Measurements from ENCODE around the gene LIN37. TPM values are rescaled to one million over a fixed set of nuclear protein-coding genes. Genes with fewer than 3 reads are reported as not detected.

The LIN37 gene
- total and polyA plus RNA-seq, 9 of the 15 experiments (the other 6 are each of a cell fraction or from before 2014, with no cell fraction given), result 1.2 to 12.5 (median 8.6) TPM

DNA sequence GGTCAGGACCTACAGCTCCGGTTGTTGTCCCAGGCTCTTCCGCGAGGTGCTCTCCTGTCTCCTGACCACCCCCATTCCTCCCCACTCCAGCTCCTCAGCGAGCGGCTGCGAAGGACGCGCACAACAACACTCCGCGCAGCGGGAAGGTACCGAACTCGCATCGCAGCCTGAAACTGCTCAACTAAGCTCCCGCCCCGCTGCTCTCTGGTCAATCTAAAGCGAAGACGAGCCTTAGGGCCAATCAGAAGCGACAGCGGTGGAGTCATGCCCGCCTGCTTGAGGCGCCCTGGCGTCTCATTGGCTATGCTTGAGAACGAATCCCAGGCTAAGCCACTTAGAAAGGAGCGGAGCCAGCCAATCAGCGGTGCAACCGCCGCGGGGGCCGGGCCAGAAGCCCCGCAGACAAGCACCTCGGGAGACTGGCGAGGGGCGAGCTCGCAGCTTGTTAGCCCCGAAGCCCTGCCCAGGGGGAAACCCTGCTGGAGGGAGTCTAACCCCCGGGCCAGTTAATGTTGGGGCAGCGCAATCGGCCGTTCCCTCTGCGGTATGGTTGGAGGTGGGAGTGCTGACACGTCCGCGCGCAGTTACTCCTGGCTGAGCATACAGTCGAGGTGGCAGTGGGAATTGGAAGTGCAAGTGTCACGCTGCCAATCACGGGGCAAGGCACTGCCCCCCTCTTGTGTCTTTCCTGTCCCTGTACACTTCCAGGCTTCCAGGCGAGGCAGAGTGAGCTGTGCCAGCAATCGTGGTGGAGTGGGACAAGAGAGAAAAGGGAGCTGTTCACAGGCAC lies 46.0 kb upstream of the LIN37 start (continued):
- TF ChIP-seq ATF7 (IDR thresholded peaks at IDR 0.05) (peak; percentile 74), ZC3H8 (IDR thresholded peaks at IDR 0.05) (no peak), MAZ (CRISPR knock-in tag; conservative IDR thresholded peaks at IDR 0.05 in 1 of 2, IDR thresholded peaks at IDR 0.05 in 1 of 2) (no peak; a peak in 1 of 4 replicates), SP2 (IDR thresholded peaks at IDR 0.05; ENCODE audit: extremely low read depth, low read depth, low read length, poor library complexity, severe bottlenecking) (peak; percentile 95), ZNF239 (CRISPR knock-in tag; IDR thresholded peaks at IDR 0.05) (no peak), YBX1 (IDR thresholded peaks at IDR 0.05) (no peak), ZNF766 (CRISPR knock-in tag; conservative IDR thresholded peaks at IDR 0.05) (no peak), CHD2 (IDR thresholded peaks at IDR 0.05; ENCODE audit: low read depth, low read length) (peak; percentile 92), JUN (IDR thresholded peaks at IDR 0.05; ENCODE audit: borderline replicate concordance, low read depth, low read length) (peak; percentile 55; the same call in 1 of the 2 replicates), JUN (CRISPR knock-in tag; IDR thresholded peaks at IDR 0.05; ENCODE audit: borderline replicate concordance) (no peak), MTA2 (IDR thresholded peaks at IDR 0.05; ENCODE audit: low read depth) (no peak), CBFA2T2 (conservative IDR thresholded peaks at IDR 0.05) (no peak), CREB1 (IDR thresholded peaks at IDR 0.05) (no peak), CREB1 (CRISPR knock-in tag; IDR thresholded peaks at IDR 0.05) (peak; percentile 39; the same call in 1 of the 2 replicates), CTBP1 (IDR thresholded peaks at IDR 0.05; ENCODE audit: borderline replicate concordance) (peak; percentile 74), MEIS2 (IDR thresholded peaks at IDR 0.05; ENCODE audit: partially characterized antibody) (no peak), SMARCE1 (IDR thresholded peaks at IDR 0.05) (no peak), ZNF780A (CRISPR knock-in tag; IDR thresholded peaks at IDR 0.05) (no peak), SMARCA4 (IDR thresholded peaks at IDR 0.05) (no peak), KDM2B (CRISPR knock-in tag; IDR thresholded peaks at IDR 0.05) (peak; percentile 86; the same call in 1 of the 2 replicates)
- TF ChIP-seq, protein P1, sequence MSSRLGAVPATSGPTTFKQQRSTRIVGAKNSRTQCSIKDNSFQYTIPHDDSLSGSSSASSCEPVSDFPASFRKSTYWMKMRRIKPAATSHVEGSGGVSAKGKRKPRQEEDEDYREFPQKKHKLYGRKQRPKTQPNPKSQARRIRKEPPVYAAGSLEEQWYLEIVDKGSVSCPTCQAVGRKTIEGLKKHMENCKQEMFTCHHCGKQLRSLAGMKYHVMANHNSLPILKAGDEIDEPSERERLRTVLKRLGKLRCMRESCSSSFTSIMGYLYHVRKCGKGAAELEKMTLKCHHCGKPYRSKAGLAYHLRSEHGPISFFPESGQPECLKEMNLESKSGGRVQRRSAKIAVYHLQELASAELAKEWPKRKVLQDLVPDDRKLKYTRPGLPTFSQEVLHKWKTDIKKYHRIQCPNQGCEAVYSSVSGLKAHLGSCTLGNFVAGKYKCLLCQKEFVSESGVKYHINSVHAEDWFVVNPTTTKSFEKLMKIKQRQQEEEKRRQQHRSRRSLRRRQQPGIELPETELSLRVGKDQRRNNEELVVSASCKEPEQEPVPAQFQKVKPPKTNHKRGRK (tag; IDR thresholded peaks at IDR 0.05), result no peak
- TF ChIP-seq, protein P2, sequence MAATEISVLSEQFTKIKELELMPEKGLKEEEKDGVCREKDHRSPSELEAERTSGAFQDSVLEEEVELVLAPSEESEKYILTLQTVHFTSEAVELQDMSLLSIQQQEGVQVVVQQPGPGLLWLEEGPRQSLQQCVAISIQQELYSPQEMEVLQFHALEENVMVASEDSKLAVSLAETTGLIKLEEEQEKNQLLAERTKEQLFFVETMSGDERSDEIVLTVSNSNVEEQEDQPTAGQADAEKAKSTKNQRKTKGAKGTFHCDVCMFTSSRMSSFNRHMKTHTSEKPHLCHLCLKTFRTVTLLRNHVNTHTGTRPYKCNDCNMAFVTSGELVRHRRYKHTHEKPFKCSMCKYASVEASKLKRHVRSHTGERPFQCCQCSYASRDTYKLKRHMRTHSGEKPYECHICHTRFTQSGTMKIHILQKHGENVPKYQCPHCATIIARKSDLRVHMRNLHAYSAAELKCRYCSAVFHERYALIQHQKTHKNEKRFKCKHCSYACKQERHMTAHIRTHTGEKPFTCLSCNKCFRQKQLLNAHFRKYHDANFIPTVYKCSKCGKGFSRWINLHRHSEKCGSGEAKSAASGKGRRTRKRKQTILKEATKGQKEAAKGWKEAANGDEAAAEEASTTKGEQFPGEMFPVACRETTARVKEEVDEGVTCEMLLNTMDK (IDR thresholded peaks at IDR 0.05; ENCODE audit: borderline replicate concordance, insufficient read depth, low read depth, low read length, poor library complexity, severe bottlenecking), result no peak
- TF ChIP-seq, protein P3, sequence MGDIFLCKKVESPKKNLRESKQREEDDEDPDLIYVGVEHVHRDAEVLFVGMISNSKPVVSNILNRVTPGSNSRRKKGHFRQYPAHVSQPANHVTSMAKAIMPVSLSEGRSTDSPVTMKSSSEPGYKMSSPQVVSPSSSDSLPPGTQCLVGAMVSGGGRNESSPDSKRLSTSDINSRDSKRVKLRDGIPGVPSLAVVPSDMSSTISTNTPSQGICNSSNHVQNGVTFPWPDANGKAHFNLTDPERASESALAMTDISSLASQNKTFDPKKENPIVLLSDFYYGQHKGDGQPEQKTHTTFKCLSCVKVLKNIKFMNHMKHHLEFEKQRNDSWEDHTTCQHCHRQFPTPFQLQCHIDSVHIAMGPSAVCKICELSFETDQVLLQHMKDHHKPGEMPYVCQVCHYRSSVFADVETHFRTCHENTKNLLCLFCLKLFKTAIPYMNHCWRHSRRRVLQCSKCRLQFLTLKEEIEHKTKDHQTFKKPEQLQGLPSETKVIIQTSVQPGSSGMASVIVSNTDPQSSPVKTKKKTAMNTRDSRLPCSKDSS (IDR thresholded peaks at IDR 0.05; ENCODE audit: low read depth, partially characterized antibody), result no peak

Data from K562 (cell line).